Activated CD4-positive, alpha-beta T cell treated with anti-CD3 and anti-CD28 coated beads, Interleukin-2, amount 50 U/mL, for 4 hours (primary cell): ENCODE results near the gene FIBIN.

Experiments used
- DNase-seq, 2 experiments: peaks; one replicate each; pipeline ENCODE4 v3.0.0-alpha.2; 2020

FIBIN gene

DNA sequence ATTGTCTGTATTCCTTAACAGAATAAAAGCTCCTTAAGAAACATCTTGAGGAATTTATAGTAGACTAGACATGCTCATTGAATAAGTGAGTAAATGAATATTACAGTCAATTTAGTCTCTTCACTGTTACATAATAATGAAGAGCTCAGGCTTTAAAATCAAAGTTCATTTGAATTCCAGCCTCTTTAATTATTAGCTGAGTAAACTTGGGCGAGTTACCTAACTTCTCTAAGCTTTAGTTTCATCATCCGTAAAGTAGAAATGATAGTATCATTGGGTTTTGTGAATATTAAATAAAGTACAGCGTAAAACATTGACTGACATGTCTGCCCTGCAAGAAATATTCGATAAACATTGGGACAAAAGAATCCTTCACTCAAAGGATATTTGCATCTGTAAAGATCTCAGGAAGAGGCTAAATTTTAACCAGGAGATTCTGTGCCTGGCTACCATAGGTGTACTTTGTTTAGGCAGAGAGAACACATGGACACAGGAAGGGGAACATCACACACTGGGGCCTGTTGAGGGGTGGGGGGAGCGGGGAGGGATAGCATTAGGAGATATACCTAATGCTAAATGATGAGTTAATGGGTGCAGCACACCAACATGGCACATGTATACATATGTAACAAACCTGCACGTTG, 31.5 kb downstream of the FIBIN start:
- no peak for DNase-seq

DNA sequence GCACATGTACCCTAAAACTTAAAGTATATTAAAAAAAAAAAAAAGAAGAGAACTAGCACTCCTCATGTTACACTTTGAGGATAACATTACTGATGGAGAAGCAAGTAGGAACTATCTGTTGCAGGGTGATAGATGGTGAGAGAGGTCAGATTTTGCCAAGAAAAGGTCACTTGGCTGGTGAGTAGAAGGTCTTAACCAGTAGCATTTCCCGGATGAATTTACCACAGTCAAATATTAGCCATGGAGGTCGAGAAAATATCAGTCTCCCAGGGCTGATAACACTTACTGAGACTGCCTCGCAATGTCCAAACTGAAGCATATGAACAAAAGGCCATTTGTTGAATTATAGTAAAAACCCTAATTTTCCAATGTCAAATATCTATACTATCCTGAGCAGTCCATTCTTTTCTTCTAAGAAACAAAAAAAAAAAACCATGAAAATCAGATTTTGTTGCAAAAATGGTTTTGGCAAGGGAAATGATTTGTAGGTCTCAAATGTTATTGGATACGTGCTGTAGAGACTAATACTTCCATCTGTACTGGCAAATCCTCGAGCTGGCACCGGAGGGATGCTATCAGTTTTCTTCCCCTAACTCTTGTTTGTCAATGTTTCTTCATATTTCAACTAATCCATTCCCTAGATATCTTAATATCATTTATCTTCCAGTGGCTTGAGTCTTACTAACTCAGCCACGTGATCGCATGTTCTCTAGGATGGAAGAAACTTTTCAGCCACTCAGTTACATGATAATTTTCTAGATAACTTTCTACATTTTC, 32.2 kb downstream of the FIBIN start:
- DNase-seq = no peak

DNA sequence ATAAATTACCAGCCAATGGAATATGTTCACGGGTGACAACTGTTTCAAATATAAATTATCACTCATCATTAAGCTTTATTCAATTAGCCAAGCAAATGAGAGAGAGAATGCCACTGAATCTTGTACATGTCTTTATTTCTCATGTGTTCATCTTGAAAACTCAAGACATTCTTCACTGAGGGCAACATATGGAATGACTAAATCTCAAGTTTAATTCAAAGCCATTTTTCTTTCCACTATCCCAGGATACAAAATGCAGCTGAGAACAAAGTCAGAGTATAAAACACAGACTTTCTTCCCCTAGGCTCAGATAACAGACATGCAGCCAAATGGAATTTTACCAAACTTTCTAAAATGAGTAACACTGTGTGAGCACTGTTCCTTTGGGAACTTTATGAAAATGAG, 34.7 kb downstream of the FIBIN start:
- DNase-seq = no peak

DNA sequence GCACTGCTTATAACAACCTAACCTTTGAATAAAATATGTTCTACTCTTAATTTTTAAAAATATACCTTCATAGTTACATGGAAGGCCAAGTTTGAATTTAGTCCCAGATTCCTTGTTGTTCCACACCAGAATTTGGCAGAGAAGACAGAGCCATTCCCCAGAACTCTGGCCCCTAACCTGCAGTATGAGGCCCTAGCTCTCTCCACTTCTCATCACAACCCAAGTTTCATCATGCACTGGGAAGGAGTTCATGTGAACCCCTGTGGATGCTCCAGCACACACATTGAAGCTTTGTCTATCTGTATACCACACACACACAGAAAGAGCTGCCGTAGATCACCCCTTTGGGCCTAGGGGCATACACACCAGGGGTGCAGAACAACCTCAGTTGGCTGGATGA, 36.1 kb downstream of the FIBIN start:
- DNase-seq = no peak

DNA sequence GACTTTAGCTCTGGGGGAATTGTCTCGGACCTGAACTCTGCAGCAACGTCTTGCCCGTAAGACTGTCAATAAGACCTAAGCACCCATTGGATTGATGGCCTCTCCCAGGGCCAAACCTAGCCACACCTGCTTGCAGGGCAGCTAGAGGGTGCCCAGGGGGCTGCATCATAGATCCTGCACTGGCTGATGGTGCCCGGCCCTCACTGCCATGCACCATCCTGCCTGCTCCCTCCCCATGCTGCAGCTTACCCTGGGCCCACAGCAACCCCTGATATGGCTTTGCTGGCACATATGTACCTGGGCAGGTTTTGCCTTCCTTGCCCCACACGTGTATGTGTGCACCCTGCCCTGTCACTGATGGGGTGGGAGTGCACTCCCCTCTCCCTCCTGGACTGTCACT, 37.8 kb downstream of the FIBIN start:
- DNase-seq = no peak

DNA sequence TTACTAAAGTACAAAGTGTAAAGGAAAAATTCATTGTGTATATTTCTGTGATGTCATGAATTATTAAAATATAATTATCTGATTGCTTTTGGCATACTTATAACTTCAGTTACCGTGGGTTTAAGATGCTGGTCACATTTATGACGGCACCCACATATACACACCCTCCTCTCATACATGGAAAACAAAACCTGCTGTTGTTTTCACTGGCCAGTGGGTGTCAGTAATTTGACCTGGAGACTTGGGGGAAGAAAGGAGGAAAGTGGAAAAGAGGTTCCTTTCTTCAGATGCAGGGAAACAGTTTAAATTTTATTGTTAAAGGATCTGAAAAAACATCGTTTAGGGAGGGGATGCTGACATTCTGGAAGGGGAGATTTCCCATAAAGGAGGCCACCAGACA, 46.0 kb downstream of the FIBIN start:
- DNase-seq = no peak

DNA sequence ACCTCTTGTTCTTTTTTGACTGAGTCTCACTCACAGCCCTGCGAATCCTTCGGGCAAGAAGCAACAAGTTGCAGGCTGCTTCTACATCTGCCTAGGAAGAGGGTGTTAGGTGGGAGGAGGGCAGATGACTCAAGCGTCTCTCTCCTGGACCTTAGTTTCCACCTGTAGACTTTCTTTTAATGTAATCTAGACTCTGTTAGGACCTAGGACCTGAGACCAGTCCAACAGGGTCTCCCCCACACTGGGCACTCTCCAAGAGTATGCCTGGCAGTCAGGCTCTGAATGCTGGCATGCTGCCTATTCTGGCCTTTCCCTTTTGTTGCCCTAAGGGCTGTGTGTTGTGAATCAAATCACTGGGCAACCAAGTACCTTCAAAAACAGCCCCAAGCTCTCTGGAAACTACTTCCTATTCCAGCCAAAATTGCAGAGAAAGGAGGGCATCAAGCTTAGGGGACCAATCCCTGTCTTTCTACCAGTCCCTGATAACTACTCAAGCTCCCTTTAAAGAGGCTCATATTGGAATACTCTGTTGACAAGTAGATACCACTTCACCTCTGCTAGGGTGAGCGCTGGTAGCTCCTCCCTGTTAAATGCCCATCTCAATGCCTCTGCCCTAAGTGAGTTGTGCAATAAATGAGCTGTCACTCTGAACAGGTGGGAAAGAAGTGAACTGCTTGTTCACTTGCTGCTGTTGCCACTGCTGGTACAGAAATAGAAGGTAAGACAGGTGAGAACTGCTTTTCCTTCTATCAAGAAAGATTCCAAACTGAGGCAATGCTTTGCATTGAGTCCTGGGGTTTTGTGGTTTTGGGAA, 46.6 kb downstream of the FIBIN start, which contains the start of gene BBOX1:
Gene BBOX1, plus strand, starts transcription at position 514 of the 814 bp plus-strand sequence. CDS start 14,616 bp downstream, outside the sequence.
- no peak for DNase-seq

DNA sequence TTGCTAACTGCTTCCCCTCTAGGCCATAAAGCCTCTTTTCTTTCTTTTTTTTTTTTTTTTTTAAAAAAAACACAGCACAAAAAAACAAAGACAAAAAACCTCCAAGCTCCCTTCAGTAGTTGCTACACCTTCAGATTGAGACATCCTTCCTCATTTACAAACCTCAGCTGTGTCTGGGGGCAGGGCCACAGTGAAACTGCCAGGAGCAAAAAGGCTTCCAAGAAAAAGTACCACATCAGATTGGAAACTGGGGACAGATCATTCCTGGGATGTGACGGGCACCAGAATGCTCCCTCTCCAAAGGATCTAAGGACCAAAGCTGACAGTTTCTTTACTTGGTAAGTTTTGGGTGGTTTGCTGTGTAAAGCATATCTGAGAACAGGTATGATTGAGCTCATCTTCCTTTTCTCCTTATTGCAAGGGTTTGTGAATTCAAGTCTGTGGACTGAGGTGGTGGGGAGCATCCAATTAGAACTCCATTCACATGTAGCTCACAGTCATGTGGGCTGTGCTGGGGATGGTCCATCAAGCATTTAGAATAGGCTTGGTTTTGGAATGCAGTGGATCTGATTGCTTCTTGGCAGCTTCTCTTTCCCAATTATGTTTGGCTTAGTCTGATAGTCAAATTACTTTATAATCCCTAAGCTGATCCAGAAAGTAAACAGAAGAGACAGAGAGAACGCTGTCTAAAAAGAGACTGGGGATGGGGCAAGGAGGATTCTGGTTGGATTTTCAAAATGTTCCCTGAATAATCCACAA, 47.4 kb downstream of the FIBIN start:
- DNase-seq = no peak
